NT2/D1 (cell line): ENCODE results near the gene MT4.

ENCODE experiments used
- DNase-seq: peaks from one replicate; pipeline ENCODE4 v3.0.0-alpha.2; 2011; ENCODE audit warnings: low read depth, low spot score
- H3K27me3 ChIP-seq: 2 replicates; pipeline ENCODE4 v1.6.0; 2011; ENCODE audit warnings: mild to moderate bottlenecking; ENCODE audit not compliant: insufficient read length, insufficient read depth
- H3K36me3 ChIP-seq: 2 replicates; pipeline ENCODE4 v1.6.1; 2011; ENCODE audit warnings: mild to moderate bottlenecking, low read length, mixed read lengths; ENCODE audit not compliant: insufficient read depth, insufficient read length
- H3K4me1 ChIP-seq: 2 replicates; pipeline ENCODE4 v1.5.1; 2011; ENCODE audit not compliant: insufficient read depth, insufficient read length
- H3K4me3 ChIP-seq: 2 replicates; pipeline ENCODE4 v1.5.1; 2011; ENCODE audit warnings: low read depth; ENCODE audit not compliant: insufficient read length
- H3K9ac ChIP-seq: 2 replicates; pipeline ENCODE4 v1.6.0; 2011; ENCODE audit warnings: low read depth; ENCODE audit not compliant: insufficient read length
- H3K9me3 ChIP-seq: 2 replicates; pipeline ENCODE4 v1.5.1; 2011; ENCODE audit warnings: mild to moderate bottlenecking, low read length; ENCODE audit not compliant: insufficient read depth
- SUZ12 ChIP-seq: IDR thresholded peaks from 2 replicates; pipeline ENCODE4 v1.6.1; 2011; ENCODE audit not compliant: insufficient read length, insufficient read depth; ENCODE audit errors: extremely low read depth
- YY1 ChIP-seq: IDR thresholded peaks from 2 replicates; pipeline ENCODE4 v1.6.1; 2011; ENCODE audit not compliant: insufficient read length, insufficient read depth
- ZNF274 ChIP-seq: IDR thresholded peaks from 2 replicates; pipeline ENCODE4 v1.6.1; 2011; ENCODE audit warnings: mild to moderate bottlenecking, low read depth, low read length

The MT4 gene

DNA sequence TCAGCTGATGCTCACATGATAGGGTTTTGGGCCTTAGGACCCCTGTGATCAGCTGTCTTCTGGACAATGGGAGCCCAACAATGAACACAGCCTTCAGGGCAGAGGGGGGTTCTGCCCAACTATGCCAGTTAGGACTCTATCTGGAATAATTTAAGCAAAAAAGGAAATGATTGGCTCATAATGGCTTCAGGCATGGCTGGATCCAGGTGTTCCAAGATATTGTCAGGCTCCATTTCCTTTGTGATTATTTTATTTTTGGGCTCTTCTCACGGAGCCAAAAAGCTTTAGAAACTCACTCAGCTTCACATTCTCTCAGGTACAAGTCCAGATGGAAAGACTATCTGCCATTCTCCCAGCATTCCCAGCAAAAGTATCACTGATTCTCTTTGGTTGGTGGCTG, 40.6 kb downstream of the MT4 start:
- Histone ChIP-seq H3K27me3 (no peaks in the 10 kb centered on the region), H3K4me3 (no peak overlapping the region), H3K4me1 (peaks cover 12% of the 10 kb centered on the region), H3K9ac (no peak overlapping the region), H3K36me3 (peaks cover 6% of the 10 kb centered on the region), H3K9me3 (no peaks in the 10 kb centered on the region)
- DNase-seq = no peak
- TF ChIP-seq ZNF274 = no peak
- TF ChIP-seq YY1 = no peak
- TF ChIP-seq SUZ12 = no peak

DNA sequence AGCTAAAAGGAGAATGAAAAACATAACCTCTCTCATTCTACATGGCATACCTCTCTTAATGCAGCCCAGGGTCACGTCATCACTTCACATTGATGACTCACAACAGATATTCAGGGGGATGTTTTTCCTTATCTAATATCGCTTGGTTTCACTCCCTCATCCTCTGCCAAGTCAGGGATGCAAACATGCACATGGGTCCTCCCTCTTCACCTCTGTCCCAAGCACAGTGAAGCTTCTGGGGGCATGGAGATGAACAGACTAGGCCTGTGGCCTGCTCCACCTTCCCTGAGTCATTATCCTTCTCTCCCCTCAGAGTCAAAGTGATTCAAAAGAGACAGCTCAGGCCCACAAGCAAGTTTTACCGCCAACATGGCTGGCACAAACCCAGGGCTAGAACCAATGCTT, 41.2 kb downstream of the MT4 start:
- Histone ChIP-seq H3K27me3 (no peaks in the 10 kb centered on the region), H3K9me3 (no peaks in the 10 kb centered on the region), H3K4me3 (no peak overlapping the region), H3K9ac (no peak overlapping the region), H3K4me1 (peaks cover 17% of the 10 kb centered on the region), H3K36me3 (peaks cover 6% of the 10 kb centered on the region)
- TF ChIP-seq YY1 = no peak
- TF ChIP-seq ZNF274 = no peak
- TF ChIP-seq SUZ12 = no peak
- no peak for DNase-seq

DNA sequence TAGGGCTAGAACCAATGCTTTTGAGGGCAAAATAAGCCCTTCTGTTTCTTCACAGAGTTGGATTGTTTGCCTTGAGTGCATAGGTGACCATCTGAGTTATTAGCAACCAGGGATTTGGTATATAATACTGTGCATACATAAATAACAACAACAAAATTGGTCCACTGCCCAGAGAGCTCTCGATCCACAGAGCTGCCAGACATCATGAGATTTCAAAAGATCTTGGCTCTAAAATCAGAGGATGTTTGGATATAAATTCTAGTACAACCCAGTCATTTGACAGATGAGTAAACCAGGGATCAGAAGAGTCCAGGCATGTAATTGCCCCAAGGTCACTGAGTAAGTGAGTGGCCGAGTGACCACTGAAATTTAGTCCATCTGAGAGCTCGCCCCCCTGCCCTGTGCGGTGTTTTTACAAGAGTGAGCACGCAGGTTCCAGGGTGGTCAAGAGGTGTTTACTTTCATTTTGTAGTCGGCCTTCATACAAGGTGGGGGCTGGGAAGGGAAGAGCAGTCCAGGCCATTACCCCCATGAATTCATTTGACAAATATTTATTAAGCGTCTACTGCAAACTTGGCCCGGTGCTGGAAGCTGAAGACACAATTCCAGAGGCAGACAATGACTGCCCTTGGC, 41.7 kb downstream of the MT4 start:
- H3K36me3 ChIP-seq = peaks cover 6% of the 10 kb centered on the region
- peaks cover 17% of the 10 kb centered on the region for H3K4me1 ChIP-seq
- no peak overlapping the region for H3K9ac ChIP-seq
- no peaks in the 10 kb centered on the region for H3K9me3 ChIP-seq
- no peak overlapping the region for H3K4me3 ChIP-seq
- TF ChIP-seq ZNF274 (no peak), SUZ12 (no peak), YY1 (no peak)
- H3K27me3 ChIP-seq = no peaks in the 10 kb centered on the region
- DNase-seq = no peak

DNA sequence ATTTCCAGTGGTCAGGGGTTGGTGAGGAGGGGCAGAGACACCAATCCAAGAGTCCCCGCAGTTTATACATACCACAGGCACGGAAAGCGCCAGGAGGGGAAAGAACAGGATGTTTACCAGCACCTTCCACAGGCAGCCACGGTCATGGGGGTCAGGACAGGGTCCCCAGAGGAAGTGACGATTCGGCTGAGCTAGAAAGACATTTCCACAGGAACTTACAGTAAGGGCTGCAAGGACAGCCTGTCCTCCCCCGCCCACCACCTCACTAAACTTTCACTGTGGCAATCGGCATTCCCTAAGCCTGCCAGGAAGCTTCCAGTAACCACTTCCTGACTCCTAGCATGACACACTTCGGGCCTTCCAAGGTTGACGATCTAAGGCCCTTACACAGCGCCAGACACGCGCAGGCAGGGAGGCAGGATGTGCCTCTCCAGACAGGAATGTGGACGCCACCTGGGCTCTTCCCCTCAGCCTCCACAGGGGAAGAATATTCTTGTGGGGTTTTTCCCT, 42.3 kb downstream of the MT4 start:
- Histone ChIP-seq H3K9ac (peak overlapping the region; percentile 22), H3K27me3 (no peaks in the 10 kb centered on the region), H3K36me3 (peaks cover 6% of the 10 kb centered on the region), H3K4me1 (peaks cover 17% of the 10 kb centered on the region), H3K9me3 (no peaks in the 10 kb centered on the region), H3K4me3 (no peak overlapping the region)
- no peak for TF ChIP-seq ZNF274
- TF ChIP-seq SUZ12 = no peak
- TF ChIP-seq YY1 = no peak
- DNase-seq = no peak

DNA sequence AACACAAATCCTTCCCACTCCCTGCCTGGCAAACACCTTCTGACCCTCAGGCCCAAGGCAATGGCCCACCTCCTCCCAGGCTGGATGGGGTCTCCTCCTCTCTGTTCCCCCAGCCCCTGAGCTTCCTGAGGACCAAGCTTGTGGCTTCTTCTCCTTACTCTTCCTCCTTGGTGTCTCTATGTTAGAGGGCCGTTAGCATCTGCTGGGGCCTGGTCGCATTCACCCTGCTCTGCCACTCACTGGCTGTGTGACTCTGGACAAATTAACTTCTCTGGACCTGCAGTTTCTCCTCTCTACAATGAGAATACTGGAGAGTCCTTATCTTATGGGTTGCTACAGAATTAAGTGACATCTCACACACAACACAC, 42.8 kb downstream of the MT4 start:
- peak overlapping the region; percentile 83 for H3K9ac ChIP-seq
- H3K36me3 ChIP-seq = peaks cover 6% of the 10 kb centered on the region
- H3K4me3 ChIP-seq = peak overlapping the region; percentile 68
- peaks cover 17% of the 10 kb centered on the region for H3K4me1 ChIP-seq
- TF ChIP-seq SUZ12 (no peak), ZNF274 (no peak), YY1 (no peak)
- DNase-seq = no peak
- no peaks in the 10 kb centered on the region for H3K27me3 ChIP-seq
- H3K9me3 ChIP-seq = no peaks in the 10 kb centered on the region

DNA sequence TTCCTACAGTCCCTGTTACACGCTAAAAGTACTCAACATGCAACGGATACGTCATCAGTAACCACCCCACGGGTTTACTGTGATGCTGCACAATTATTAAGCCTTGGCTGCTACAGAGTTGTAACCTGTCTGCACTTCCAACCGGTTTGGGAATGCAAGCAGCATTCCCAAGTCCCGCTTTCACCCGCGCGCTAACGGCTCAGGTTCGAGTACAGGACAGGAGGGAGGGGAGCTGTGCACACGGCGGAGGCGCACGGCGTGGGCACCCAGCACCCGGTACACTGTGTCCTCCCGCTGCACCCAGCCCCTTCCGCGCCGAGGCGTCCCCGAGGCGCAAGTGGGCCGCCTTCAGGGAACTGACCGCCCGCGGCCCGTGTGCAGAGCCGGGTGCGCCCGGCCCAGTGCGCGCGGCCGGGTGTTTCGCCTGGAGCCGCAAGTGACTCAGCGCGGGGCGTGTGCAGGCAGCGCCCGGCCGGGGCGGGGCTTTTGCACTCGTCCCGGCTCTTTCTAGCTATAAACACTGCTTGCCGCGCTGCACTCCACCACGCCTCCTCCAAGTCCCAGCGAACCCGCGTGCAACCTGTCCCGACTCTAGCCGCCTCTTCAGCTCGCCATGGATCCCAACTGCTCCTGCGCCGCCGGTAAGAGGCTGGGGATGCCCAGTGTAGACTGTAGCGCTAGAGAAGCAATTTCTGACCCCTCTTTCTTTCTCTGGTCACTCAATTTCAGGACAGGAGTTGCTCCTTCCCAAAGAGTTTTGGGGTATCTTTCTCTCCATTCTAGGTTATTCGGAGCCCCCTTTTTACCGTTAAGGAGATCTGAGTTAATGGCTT, 43.4 kb downstream of the MT4 start, which contains the start of gene MT2A:
MT2A (plus strand) TSS at position 542 of the 833 bp plus-strand sequence; CDS start at position 614, 72 bp downstream.
- Histone ChIP-seq H3K27me3 (no peaks in the 10 kb centered on the region), H3K4me3 (peak within 1 kb of the TSS; percentile 68), H3K36me3 (peaks cover 6% of the 10 kb centered on the region), H3K4me1 (peaks cover 17% of the 10 kb centered on the region), H3K9me3 (no peaks in the 10 kb centered on the region), H3K9ac (peak within 1 kb of the TSS; percentile 83)
- DNase-seq = peak; percentile 95
- TF ChIP-seq SUZ12 = no peak
- TF ChIP-seq ZNF274 = no peak
- TF ChIP-seq YY1 = no peak

DNA sequence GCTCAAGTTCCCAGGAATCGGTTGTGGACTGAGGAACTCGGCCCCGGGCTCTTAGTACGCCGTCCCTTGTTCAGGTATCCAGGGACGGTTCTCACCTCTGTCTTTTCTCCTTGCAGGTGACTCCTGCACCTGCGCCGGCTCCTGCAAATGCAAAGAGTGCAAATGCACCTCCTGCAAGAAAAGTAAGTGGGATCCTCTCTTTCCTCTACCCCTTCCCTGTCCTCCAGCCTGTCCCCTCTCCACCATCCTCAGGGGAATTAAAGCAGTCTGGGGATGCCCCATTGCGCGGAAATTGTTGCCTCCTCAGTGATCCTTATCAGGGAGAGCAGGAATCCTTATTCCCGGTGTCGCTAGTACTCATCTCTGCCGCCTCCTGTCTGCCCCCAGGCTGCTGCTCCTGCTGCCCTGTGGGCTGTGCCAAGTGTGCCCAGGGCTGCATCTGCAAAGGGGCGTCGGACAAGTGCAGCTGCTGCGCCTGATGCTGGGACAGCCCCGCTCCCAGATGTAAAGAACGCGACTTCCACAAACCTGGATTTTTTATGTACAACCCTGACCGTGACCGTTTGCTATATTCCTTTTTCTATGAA, 44.1 kb downstream of the MT4 start:
- no peak for DNase-seq
- Histone ChIP-seq H3K4me1 (peaks cover 17% of the 10 kb centered on the region), H3K9ac (peak overlapping the region; percentile 81), H3K9me3 (no peaks in the 10 kb centered on the region), H3K27me3 (no peaks in the 10 kb centered on the region), H3K4me3 (peak overlapping the region; percentile 68), H3K36me3 (peaks cover 6% of the 10 kb centered on the region)
- no peak for TF ChIP-seq ZNF274
- no peak for TF ChIP-seq SUZ12
